Measurements from ENCODE around the gene RNF115. TPM values are rescaled to one million over a fixed set of nuclear protein-coding genes. Genes with fewer than 3 reads are reported as not detected.

The RNF115 gene
- total and polyA plus RNA-seq, 2 of the 8 experiments (the other 6 are each of a cell fraction or from before 2014, with no cell fraction given) = 4.7 to 10.8 TPM

- Histone ChIP-seq H3K18ac (ENCODE audit: extremely low read depth, low read length) (no peak overlapping the region), H2BK15ac (ENCODE audit: low read length) (no peak overlapping the region), H4K20me1 (replicated peaks in 1 of 2; ENCODE audit: control insufficient read depth in 1 of 2, insufficient read depth in 2 of 2, low read length in 2 of 2) (no peaks in the 10 kb centered on the region), H4K91ac (replicated peaks; ENCODE audit: insufficient read length, low read length) (no peak overlapping the region), H2AFZ (ENCODE audit: low read length) (no peak overlapping the region), H3K79me2 (ENCODE audit: control insufficient read depth in 1 of 2, insufficient read depth in 2 of 2, low read length in 2 of 2) (no peaks in the 10 kb centered on the region), H3K27me3 (replicated peaks in 1 of 4; ENCODE audit: control insufficient read depth in 3 of 4, extremely low read depth in 1 of 4, insufficient read depth in 3 of 4, low read length in 3 of 4) (peaks cover 0 to 2% (median 0%) of the 10 kb centered on the region in 4 experiments; a peak in 1 of 7 replicates), H3K27ac (ENCODE audit: low read depth, low read length) (no peak overlapping the region), H2BK12ac (ENCODE audit: low read depth, low read length) (no peak overlapping the region), H3K23ac (ENCODE audit: insufficient read length) (no peak overlapping the region), H2AK5ac (ENCODE audit: low read depth, low read length) (no peak overlapping the region), H2BK5ac (ENCODE audit: low read depth, low read length) (no peak overlapping the region), H3K4ac (replicated peaks; ENCODE audit: insufficient read length, low read depth, low read length) (no peak overlapping the region), H3K9me3 (ENCODE audit: insufficient read depth in 2 of 2, low read depth in 1 of 2, low read length in 1 of 2) (no peaks in the 10 kb centered on the region), H3K4me3 (ENCODE audit: extremely low read depth in 1 of 4, insufficient read depth in 2 of 4, low read depth in 3 of 4, low read length in 4 of 4) (no peak overlapping the region), H3K14ac (ENCODE audit: insufficient read length) (no peak overlapping the region), H3K23me2 (ENCODE audit: low read depth, low read length) (no peaks in the 10 kb centered on the region), H2BK20ac (ENCODE audit: low read length) (no peak overlapping the region), H3K4me2 (ENCODE audit: insufficient read depth in 1 of 2, low read depth in 2 of 2, low read length in 2 of 2) (no peak overlapping the region), H3K36me3 (ENCODE audit: control insufficient read depth in 2 of 4, insufficient read depth in 4 of 4, low read length in 3 of 4) (no peaks in the 10 kb centered on the region), H3K56ac (replicated peaks; ENCODE audit: insufficient read length, low read depth, low read length) (no peak overlapping the region), H3K9ac (replicated peaks in 1 of 4; ENCODE audit: extremely low read depth in 1 of 4, low read depth in 3 of 4, low read length in 3 of 4) (no peak overlapping the region), H2BK120ac (replicated peaks; ENCODE audit: low read depth, low read length) (no peak overlapping the region), H4K8ac (ENCODE audit: extremely low read depth, insufficient read depth, low read length) (no peak overlapping the region), H3K4me1 (replicated peaks in 1 of 4; ENCODE audit: control insufficient read depth in 3 of 4, insufficient read depth in 4 of 4, low read length in 3 of 4) (no peaks in the 10 kb centered on the region; a peak in 1 of 7 replicates), H3K79me1 (ENCODE audit: low read depth, low read length) (no peaks in the 10 kb centered on the region), H4K5ac (ENCODE audit: insufficient read length, low read depth, low read length) (no peak overlapping the region)
- CTCF ChIA-PET (ENCODE audit: partially characterized antibody) = no interaction called here
- POLR2A ChIA-PET (ENCODE audit: partially characterized antibody) = interaction anchor here (1.6 kb wide), 1 partner anchor 13 kb away, joined by 4 read pairs; no protein-coding TSS in a partner anchor
- FAIRE-seq (no peak), DNase-seq (ENCODE audit: low read depth in 1 of 2, low spot score in 2 of 2) (no peak)
- 86% methylated on average over 2 of the region's 2 CpGs; no CpG with 5 or more reads in 1 of the 2 experiments for WGBS, 2 experiments (ENCODE audit: extremely low coverage in 1 of 2, insufficient coverage in 1 of 2, insufficient read length in 1 of 2, insufficient replicate concordance in 2 of 2, low coverage in 1 of 2, low lambda C conversion rate in 2 of 2, missing lambda C conversion rate in 1 of 2)
- no peak for TF ChIP-seq SAP30 (IDR thresholded peaks at IDR 0.05; ENCODE audit: insufficient read depth, insufficient replicate concordance, low read length)
- TF ChIP-seq KDM4A (IDR thresholded peaks at IDR 0.05; ENCODE audit: low read depth, low read length, severe bottlenecking) = no peak
- TF ChIP-seq RFX5 (IDR thresholded peaks at IDR 0.05; ENCODE audit: borderline replicate concordance, low read depth, low read length) = no peak
- no peak for TF ChIP-seq POLR2A (IDR thresholded peaks at IDR 0.05; ENCODE audit: control extremely low read depth in 1 of 2, low read depth in 2 of 2, low read length in 2 of 2)
- TF ChIP-seq MAFK (IDR thresholded peaks at IDR 0.05; ENCODE audit: low read depth, low read length) = no peak
- TF ChIP-seq EGR1 (IDR thresholded peaks at IDR 0.05; ENCODE audit: borderline replicate concordance, low read depth, low read length) = no peak
- TF ChIP-seq CTBP2 (IDR thresholded peaks at IDR 0.05; ENCODE audit: borderline replicate concordance, insufficient read depth, insufficient read length, low read length) = no peak
- TF ChIP-seq CHD1 (IDR thresholded peaks at IDR 0.05; ENCODE audit: low read depth, low read length) = no peak
- no peak for TF ChIP-seq SUZ12 (IDR thresholded peaks at IDR 0.05; ENCODE audit: low read length)
- TF ChIP-seq KDM5A (IDR thresholded peaks at IDR 0.05; ENCODE audit: low read length) = no peak
- no peak for TF ChIP-seq CTCF (IDR thresholded peaks at IDR 0.05; ENCODE audit: control extremely low read depth in 1 of 3, insufficient read depth in 1 of 3, low read depth in 1 of 3, low read length in 3 of 3)
- no peak for TF ChIP-seq TAF1 (IDR thresholded peaks at IDR 0.05; ENCODE audit: low read depth, low read length)
Measured at GRCh38 chr1:145702052-145702451, 121.8 kb downstream of the RNF115 start.

Data from H1 (cell line).